Measurements from ENCODE around the gene NOTCH2. TPM values are rescaled to one million over a fixed set of nuclear protein-coding genes. Genes with fewer than 3 reads are reported as not detected.
"Not testable (repeated sequence)": the region's sequence is repeated elsewhere in the genome, so short reads cannot be mapped to it uniquely, and the experiment has no call there.

The NOTCH2 gene
- polyA plus RNA-seq, 3 donors from 2014 or later: 11.6 to 38.1 (median 16.7) TPM

DNA sequence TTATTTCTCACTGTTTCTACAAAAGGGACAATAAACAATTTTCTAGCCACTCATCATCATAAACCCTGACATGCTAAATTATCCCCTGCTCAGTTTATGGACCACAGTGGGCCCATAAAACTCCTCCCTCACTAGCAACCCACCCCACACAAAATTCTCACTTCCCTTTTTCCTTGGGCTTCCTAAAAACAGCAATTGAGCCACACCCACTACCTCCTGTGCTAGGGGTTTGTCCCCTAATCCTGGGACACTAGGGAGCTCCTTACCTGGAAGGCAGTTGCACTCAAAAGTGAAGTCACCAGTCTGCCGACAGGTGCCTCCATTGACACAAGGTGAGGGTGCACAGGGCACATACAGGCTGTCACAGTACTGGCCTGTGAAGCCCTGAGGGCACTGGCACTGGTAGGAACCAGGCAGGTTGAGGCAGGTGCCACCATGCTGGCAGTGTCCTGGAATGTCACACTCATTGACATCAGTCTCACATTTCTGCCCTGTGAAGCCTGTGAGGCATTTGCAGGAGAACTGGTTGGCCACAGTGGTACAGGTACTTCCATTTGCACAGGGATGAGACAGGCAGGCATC lies 72.6 kb downstream of the NOTCH2 start:
- H3K9me3 Mint-ChIP-seq; DNase-seq; H3K27ac Mint-ChIP-seq; H3K4me1 Mint-ChIP-seq; H3K27me3 Mint-ChIP-seq (ENCODE audit: low read depth in 3 of 3); H3K4me3 Mint-ChIP-seq; H3K36me3 Mint-ChIP-seq: not testable (repeated sequence)

DNA sequence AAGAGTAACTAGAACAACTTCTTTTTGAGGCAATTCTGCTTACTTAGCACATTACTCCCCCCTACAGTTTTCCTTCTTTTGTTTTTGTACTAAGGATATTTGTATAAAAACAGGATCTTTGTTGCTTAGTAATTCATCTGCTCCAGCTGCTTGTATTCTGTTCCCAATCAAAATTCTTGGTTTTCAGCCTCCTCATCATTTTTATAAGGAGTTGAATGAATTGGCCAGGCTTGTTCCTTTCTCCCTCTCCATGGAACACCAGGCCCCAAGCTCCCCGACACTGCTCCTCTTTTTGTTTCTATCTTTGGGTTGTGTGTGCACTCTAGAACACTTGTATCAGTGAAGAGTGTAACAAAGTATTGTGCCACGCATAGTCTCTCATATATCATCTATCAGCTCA lies 73.5 kb downstream of the NOTCH2 start:
- H3K36me3 Mint-ChIP-seq; H3K4me1 Mint-ChIP-seq; DNase-seq; H3K27me3 Mint-ChIP-seq (ENCODE audit: low read depth in 3 of 3); H3K27ac Mint-ChIP-seq; H3K4me3 Mint-ChIP-seq; H3K9me3 Mint-ChIP-seq: not testable (repeated sequence)

DNA sequence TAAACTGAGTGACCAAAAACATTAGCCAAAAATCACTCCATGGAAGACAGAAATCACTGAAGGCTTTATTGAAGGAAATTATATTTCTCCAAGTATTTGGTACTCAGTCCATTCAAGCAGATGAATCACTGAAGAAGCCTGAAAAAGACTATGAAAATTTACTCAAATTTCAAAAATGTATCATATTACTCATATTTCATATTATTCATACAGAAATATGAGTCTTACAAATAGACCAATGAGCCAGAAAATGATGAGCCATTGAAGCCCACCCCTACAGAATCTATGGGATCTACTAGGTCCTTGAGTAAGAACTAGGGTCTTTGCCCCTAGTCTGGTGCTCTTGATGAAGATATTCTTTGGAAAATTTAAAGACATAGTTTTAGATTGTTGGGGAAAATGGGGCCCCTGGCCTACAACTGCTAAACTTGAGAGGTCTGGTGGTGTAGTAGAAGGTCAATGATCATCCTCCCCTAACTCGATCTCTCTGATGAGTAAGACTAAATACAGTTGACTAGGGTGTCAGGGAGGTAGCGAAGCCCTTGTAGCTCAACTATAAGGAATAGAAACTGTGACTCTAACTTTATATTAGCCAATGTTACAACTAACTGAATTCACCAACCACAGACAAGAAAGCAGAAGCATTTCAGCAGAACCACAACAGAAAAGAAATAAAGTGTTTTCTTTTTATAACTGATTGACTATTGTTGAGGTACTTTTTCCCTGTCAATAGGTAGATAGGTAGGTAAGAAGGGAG lies 81.0 kb downstream of the NOTCH2 start:
- H3K9me3 Mint-ChIP-seq: no peaks in the 10 kb centered on the region
- DNase-seq: no peak
- H3K4me1 Mint-ChIP-seq: peaks cover 22 to 38% of the 10 kb centered on the region in 2 donors
- H3K27me3 Mint-ChIP-seq (ENCODE audit: low read depth in 3 of 3): no peaks in the 10 kb centered on the region
- H3K36me3 Mint-ChIP-seq: peaks cover 4 to 16% (median 14%) of the 10 kb centered on the region in 3 donors
- peak overlapping the region; percentile 66 to 89 (median 87) for H3K27ac Mint-ChIP-seq
- peak overlapping the region in 4 of 5 donors; percentile 39 to 61 (median 42) for H3K4me3 Mint-ChIP-seq

DNA sequence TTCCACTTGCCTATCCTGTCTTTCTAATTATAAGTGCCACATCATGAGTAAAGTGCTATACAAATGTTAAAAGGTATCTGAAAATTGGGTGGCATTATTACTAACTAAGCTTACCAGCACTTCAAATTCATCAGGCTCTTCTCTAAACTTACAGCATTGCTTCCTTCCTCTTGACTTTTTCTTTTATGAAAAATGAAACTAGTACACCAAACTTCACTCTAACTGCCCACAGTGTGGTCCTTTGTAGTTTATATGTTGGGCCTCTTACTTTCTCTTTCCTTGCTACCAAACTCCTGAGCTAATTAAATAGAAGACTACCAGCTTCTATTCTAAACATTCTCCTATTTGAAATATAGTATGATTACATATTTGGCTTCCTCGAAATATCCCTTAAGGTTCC lies 81.8 kb downstream of the NOTCH2 start:
- H3K36me3 Mint-ChIP-seq: peaks cover 4 to 16% (median 14%) of the 10 kb centered on the region in 3 donors
- peak; percentile 8 to 24 (median 19) for DNase-seq
- no peaks in the 10 kb centered on the region for H3K27me3 Mint-ChIP-seq (ENCODE audit: low read depth in 3 of 3)
- peak overlapping the region; percentile 66 to 89 (median 85) for H3K27ac Mint-ChIP-seq
- peaks cover 22 to 38% of the 10 kb centered on the region in 2 donors for H3K4me1 Mint-ChIP-seq
- H3K9me3 Mint-ChIP-seq: no peaks in the 10 kb centered on the region
- H3K4me3 Mint-ChIP-seq: peak overlapping the region; percentile 39 to 61 (median 45)

DNA sequence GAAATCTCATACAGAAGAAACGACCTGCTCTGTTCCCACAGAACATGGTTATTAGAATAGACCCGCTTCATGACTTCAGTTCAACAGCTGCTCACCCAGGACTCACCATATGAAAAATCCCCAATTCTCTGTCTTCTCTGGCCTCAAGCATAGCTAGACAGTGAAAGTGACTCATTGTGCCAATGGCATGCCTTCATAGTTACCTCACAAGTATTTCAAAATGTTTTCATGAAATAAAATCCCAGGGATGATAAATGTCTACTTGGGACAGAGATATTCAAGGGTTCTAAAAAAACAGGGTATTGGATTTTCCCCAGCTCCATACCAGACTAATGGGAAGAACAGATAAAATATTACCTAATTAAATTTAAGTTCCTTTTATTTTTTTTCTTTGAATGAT lies 82.3 kb downstream of the NOTCH2 start:
- peak overlapping the region in 1 of 5 donors; percentile 45 for H3K4me3 Mint-ChIP-seq

DNA sequence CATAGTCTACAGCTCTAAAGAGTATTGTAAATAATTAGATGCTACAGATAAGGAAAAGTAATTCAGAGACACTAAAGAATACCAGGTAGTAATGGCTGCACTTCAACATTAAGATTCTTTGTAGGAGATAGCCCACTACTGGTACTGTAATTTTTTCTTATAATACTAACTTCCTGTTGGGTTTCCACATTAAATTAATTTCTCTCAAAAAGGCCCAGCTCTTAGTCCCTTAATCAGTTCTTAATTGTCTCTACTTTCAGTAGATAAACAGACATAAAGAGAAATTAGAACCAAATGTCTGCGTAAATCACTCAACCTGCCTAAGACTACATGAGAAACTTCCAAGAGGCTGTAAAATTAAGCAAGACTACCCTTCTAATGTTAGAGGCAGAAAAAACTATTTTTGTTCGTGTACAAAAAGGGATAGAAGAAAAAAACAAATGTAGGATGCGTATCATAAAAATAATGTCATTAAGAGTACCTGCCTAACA lies 83.4 kb downstream of the NOTCH2 start:
- Mint-ChIP-seq H3K27ac (peak overlapping the region in 1 of 6 donors; percentile 25), H3K27me3 (ENCODE audit: low read depth in 3 of 3) (no peaks in the 10 kb centered on the region), H3K9me3 (no peaks in the 10 kb centered on the region), H3K4me3 (no peak overlapping the region), H3K4me1 (peaks cover 22 to 44% of the 10 kb centered on the region in 2 donors), H3K36me3 (peaks cover 4 to 16% (median 14%) of the 10 kb centered on the region in 3 donors)
- DNase-seq: no peak

More for the DNA sequence above, 82.3 kb downstream of the NOTCH2 start:
- Mint-ChIP-seq H3K27me3 (ENCODE audit: low read depth in 3 of 3) (no peaks in the 10 kb centered on the region), H3K27ac (peak overlapping the region; percentile 43 to 88 (median 75)), H3K4me1 (peaks cover 22 to 41% of the 10 kb centered on the region in 2 donors), H3K36me3 (peaks cover 4 to 16% (median 14%) of the 10 kb centered on the region in 3 donors), H3K9me3 (no peaks in the 10 kb centered on the region)
- no peak for DNase-seq

DNA sequence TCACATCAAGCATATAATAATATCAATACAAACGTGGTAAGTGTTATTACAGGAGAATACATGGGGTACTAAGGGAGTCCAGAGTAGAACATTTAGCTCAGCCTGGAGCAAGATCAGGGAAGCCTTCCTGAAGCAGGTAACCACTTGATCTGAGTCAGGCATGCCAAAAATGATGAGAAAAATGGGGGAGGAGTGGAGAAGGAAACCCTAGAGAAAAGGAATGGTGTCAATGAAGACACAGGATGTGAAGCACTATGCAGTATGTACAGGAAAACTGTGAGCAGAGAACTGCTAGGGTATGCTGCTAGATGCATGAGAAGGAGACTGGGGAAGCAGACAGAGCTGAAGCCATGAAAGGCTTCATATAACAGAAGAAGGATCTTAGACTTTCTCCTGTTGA lies 84.7 kb downstream of the NOTCH2 start:
- no peak for DNase-seq
- Mint-ChIP-seq H3K4me1 (peaks cover 22 to 44% of the 10 kb centered on the region in 2 donors), H3K4me3 (no peak overlapping the region), H3K9me3 (no peaks in the 10 kb centered on the region), H3K36me3 (peaks cover 4 to 16% (median 14%) of the 10 kb centered on the region in 3 donors), H3K27me3 (ENCODE audit: low read depth in 3 of 3) (no peaks in the 10 kb centered on the region), H3K27ac (peak overlapping the region in 1 of 6 donors; percentile 6)

DNA sequence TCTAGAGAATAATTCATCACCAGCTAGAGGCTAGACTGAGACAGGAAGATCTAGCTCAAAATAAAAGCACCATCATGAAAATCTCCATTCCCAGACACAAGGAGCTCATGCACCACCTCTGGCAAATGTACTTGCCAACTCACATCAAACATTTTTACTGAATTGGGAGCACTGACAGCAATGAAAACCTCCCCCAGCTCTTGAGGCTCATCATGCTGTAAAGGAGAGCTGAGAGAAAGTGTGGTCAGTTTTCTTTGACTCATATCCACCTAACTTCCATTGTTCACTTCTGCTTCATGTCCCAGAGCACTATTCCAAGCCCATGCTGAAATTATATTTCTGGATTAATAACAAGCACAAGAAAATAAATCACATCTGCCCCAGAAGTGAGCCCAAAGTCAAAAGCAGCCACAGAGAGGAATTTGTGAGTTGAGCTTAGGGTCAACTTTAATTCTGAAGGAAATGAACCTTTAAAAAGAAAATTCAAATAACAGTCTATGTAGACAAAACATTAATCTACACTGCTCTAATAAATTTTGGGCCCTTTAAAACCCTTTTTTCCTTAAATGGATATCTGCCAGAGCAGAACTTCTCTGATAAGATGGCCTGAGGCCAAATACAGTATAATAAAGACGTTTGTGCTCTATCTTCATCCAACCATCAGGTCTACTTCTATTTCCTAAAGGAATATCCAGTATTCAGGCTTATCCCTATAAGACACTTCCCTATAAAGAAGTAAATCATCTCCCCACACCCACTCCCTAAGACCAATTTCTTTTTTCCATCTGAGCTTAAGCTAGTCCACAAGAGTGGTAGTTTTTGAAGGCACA lies 87.3 kb downstream of the NOTCH2 start:
- peaks cover 4 to 21% (median 15%) of the 10 kb centered on the region in 3 donors for H3K36me3 Mint-ChIP-seq
- H3K27me3 Mint-ChIP-seq (ENCODE audit: low read depth in 3 of 3): no peaks in the 10 kb centered on the region
- no peak for DNase-seq
- H3K27ac Mint-ChIP-seq: peak overlapping the region in 1 of 6 donors; percentile 9
- H3K4me3 Mint-ChIP-seq: no peak overlapping the region
- H3K9me3 Mint-ChIP-seq: no peaks in the 10 kb centered on the region
- peaks cover 19 to 42% of the 10 kb centered on the region in 2 donors for H3K4me1 Mint-ChIP-seq

DNA sequence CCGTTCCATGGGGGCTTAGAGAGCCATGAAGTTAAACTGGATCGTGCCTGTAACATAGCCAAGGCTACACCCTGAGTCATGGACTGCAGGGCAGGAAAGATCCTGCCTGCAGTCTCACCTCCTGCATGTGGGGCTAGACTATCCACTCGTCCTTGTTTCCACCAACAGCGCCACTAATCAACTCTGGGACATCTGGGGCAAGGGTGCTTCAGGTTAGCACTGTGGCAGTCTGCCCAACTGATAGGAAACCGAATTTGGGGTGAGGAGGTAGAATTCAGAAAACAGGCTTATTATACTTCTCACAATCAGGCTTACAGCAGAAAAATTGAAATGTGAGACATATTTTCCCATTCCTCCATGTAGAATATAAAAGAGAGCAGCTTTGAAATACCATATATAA lies 88.0 kb downstream of the NOTCH2 start:
- H3K27ac Mint-ChIP-seq: no peak overlapping the region
- H3K9me3 Mint-ChIP-seq: no peaks in the 10 kb centered on the region
- peaks cover 19 to 42% of the 10 kb centered on the region in 2 donors for H3K4me1 Mint-ChIP-seq
- no peaks in the 10 kb centered on the region for H3K27me3 Mint-ChIP-seq (ENCODE audit: low read depth in 3 of 3)
- H3K4me3 Mint-ChIP-seq: no peak overlapping the region
- peaks cover 2 to 18% (median 15%) of the 10 kb centered on the region in 3 donors for H3K36me3 Mint-ChIP-seq
- no peak for DNase-seq

DNA sequence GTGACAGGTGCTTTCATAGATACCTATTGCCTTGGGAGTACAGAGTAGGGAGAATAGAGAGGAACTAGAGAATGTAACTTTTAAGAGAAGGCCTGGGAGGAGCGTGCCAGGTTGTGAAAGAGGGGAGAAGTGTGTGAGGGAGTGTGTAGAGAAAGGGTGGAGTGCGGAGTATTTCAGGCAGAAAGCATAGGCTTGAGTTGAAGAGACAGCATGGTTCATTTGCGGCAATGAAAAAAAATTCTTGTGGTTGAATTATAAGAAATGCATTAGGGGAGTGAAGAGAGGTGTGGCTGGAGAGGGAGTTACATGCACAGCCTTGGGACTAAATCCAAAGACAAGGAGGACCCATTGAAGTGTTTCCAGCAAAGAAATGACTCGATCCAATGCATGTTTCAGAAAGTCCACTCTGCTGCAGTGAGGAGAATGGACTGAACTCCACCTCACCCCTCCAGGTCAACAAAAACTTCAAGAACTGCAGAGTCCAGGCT lies 91.4 kb downstream of the NOTCH2 start:
- Mint-ChIP-seq H3K4me1 (peaks cover 18 to 38% of the 10 kb centered on the region in 2 donors), H3K9me3 (no peaks in the 10 kb centered on the region), H3K27ac (peak overlapping the region in 4 of 6 donors; percentile 36 to 65 (median 45)), H3K4me3 (peak overlapping the region in 2 of 5 donors; percentile 17 to 26), H3K36me3 (peaks cover 0 to 11% (median 5%) of the 10 kb centered on the region in 3 donors), H3K27me3 (ENCODE audit: low read depth in 3 of 3) (no peaks in the 10 kb centered on the region)
- no peak for DNase-seq

DNA sequence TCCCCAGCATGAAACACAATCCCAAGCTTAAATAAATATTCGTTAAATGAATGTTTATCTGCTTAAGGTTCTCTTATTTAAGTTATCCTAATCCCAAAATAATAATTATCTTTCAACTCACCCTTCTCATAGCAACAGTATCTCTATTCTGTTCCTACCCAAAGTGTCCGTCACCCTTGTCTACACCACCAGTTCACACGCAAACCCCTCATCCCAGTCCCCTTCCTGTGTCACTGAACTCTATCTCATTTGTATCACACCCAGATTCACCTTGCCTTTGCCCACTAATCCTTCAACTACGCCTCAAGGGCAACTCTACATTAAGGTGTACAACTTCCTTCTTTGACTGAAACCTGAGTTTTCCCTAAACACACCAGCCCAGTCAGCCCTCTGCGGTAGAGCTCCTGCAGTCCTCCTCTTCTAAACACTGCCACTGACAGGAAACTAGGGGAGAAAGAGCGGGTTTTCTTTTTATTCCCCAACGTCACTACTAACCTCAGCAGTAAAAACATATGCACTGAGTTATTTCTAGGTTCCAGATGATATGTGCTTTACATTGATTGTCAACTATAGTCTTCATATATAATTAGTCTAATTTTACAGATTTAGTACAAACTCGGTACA lies 92.2 kb downstream of the NOTCH2 start:
- peak in 2 of 3 donors; percentile 12 to 29 for DNase-seq
- H3K27ac Mint-ChIP-seq: peak overlapping the region in 5 of 6 donors; percentile 4 to 65 (median 39)
- not testable (repeated sequence) for H3K9me3 Mint-ChIP-seq; H3K27me3 Mint-ChIP-seq (ENCODE audit: low read depth in 3 of 3)
- H3K4me3 Mint-ChIP-seq: peak overlapping the region; percentile 3 to 72 (median 22)
- peaks cover 18 to 35% of the 10 kb centered on the region in 2 donors for H3K4me1 Mint-ChIP-seq
- H3K36me3 Mint-ChIP-seq: peaks cover 2 to 11% (median 5%) of the 10 kb centered on the region in 3 donors

DNA sequence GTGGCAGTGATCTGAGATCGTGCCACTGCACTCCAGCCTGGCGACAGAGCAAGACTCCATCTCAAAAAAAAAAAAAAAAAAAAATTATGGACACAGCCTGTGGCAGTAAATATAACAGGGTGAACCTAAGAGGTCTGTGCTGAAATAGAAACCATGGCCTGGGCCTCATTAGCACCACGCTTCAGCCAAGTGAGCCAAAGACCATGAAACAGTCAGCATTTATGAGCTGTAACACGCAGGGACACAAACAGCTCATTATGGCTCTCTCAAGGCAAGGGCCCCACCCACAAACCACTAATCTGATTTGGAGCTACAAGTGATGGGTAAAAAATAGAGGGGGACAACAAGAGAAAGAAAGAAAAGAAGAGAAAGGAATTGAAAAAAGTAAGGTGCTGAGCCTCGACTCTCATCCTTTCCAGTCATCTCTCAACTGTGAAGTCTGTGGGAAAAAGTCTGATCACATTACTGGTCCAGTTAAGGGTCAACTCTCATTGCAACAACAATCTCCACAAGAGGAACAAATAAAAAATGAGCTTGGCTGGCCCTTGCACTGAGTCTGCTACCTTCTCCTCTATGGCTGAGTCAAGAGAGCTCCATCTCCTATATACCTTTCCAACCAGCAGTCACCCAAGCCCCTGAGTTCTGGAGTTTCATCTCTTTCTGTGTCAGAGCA lies 93.7 kb downstream of the NOTCH2 start:
- H3K9me3 Mint-ChIP-seq; H3K27me3 Mint-ChIP-seq (ENCODE audit: low read depth in 3 of 3); H3K27ac Mint-ChIP-seq; H3K4me3 Mint-ChIP-seq; DNase-seq: not testable (repeated sequence)
- Mint-ChIP-seq H3K4me1 (peaks cover 18 to 31% of the 10 kb centered on the region in 2 donors), H3K36me3 (peaks cover 5 to 19% (median 5%) of the 10 kb centered on the region in 3 donors)

Data from immature natural killer cell (primary cell).